SK-N-SH (cell line): ENCODE data around the gene TTC3. TPM values are rescaled to one million over a fixed set of nuclear protein-coding genes. Genes with fewer than 3 reads are reported as not detected.
"Not testable (repeated sequence)": the region's sequence is repeated elsewhere in the genome, so short reads cannot be mapped to it uniquely, and the experiment has no call there.

Source experiments
- CTCF ChIA-PET: fragments of 300-600, 350-600 bp; formaldehyde crosslinking; extraction: SDS; loops from one replicate; lab custom pipeline; 2021; lab: Yijun Ruan, JAX
- POLR2A ChIA-PET: fragments of 350-600 bp; sonication (Branson Sonifier 250); formaldehyde crosslinking; extraction: SDS; loops from one replicate; lab custom pipeline; 2020; ENCODE audit warnings: antibody characterized with exemption, inconsistent platforms; lab: Yijun Ruan, JAX
- DNase-seq: peaks from one replicate; pipeline ENCODE4 v3.0.0; 2012
- H2AFZ ChIP-seq: fragments of 200-600 bp; sonication (generic); 2 replicates; pipeline ENCODE4 v1.8.1; 2016; ENCODE audit warnings: antibody characterized with exemption, mild to moderate bottlenecking, low read depth
- H3F3A ChIP-seq: fragments of 200-600 bp; sonication (generic); replicated peaks from 2 replicates; pipeline ENCODE3; 2016; ENCODE audit warnings: antibody characterized with exemption, mild to moderate bottlenecking; ENCODE audit not compliant: insufficient read depth
- H3K27ac ChIP-seq, 2 experiments: fragments of 200-500 bp in 1 of 2; fragments of 200-600 bp in 1 of 2; sonication (Bioruptor generic) in 1 of 2; sonication (generic), shearing (Covaris generic) in 1 of 2; 2 replicates each; pipeline versions ENCODE4 v1.5.1 to v1.6.1; 2014 to 2016; ENCODE audit warnings: low read depth in 2 of 2, inconsistent platforms in 1 of 2, low read length in 1 of 2, mild to moderate bottlenecking in 1 of 2, mixed read lengths in 1 of 2
- H3K27me3 ChIP-seq: fragments of 200-600 bp; sonication (generic), shearing (Covaris generic); 2 replicates; pipeline ENCODE4 v1.6.1; 2016; ENCODE audit warnings: mixed run types; ENCODE audit not compliant: insufficient read depth
- H3K36me3 ChIP-seq, 2 experiments: fragments of 200-500 bp in 1 of 2; fragments of 200-600 bp in 1 of 2; sonication (Bioruptor generic) in 1 of 2; sonication (generic) in 1 of 2; replicated peaks in 1 of 2; 2 replicates each; pipeline versions ENCODE3 to v1.5.1; 2014 to 2016; ENCODE audit warnings: low read length in 1 of 2, mild to moderate bottlenecking in 1 of 2; ENCODE audit not compliant: insufficient read depth in 2 of 2, control insufficient read depth in 1 of 2
- H3K4me1 ChIP-seq, 2 experiments: fragments of 200-500 bp in 1 of 2; fragments of 200-600 bp in 1 of 2; sonication (Bioruptor generic) in 1 of 2; sonication (generic), shearing (Covaris generic) in 1 of 2; 2 replicates each; pipeline versions ENCODE4 v1.5.1 to v1.6.1; 2014 to 2016; ENCODE audit warnings: low read depth in 1 of 2, low read length in 1 of 2, mixed run types in 1 of 2; ENCODE audit not compliant: insufficient read depth in 2 of 2, control insufficient read depth in 1 of 2
- H3K4me2 ChIP-seq: fragments of 200-600 bp; sonication (generic), shearing (Covaris generic); 2 replicates; pipeline ENCODE4 v1.6.1; 2017; ENCODE audit warnings: mixed run types
- H3K4me3 ChIP-seq, 2 experiments: fragments of 200-500 bp in 1 of 2; fragments of 200-600 bp in 1 of 2; sonication (Bioruptor generic) in 1 of 2; sonication (generic), shearing (Covaris generic) in 1 of 2; 2 replicates each; pipeline versions ENCODE4 v1.5.1 to v1.8.1; 2014 to 2016; ENCODE audit warnings: low read depth in 2 of 2, inconsistent platforms in 1 of 2, low read length in 1 of 2, mild to moderate bottlenecking in 1 of 2, mixed read lengths in 1 of 2, moderate library complexity in 1 of 2
- H3K79me2 ChIP-seq: fragments of 200-600 bp; sonication (generic); 2 replicates; pipeline ENCODE4 v1.8.1; 2017; ENCODE audit warnings: mild to moderate bottlenecking; ENCODE audit not compliant: insufficient read depth
- H3K9ac ChIP-seq: fragments of 200-600 bp; sonication (generic); 2 replicates; pipeline ENCODE4 v1.6.1; 2017; ENCODE audit warnings: mixed run types
- H3K9me2 ChIP-seq: fragments of 200-600 bp; sonication (generic); 2 replicates; pipeline ENCODE4 v1.6.1; 2017; ENCODE audit warnings: mixed run types
- H3K9me3 ChIP-seq: fragments of 200-600 bp; sonication (generic); 2 replicates; pipeline ENCODE4 v1.6.1; 2017; ENCODE audit warnings: mixed run types, mild to moderate bottlenecking, moderate library complexity
- H4K20me1 ChIP-seq: fragments of 200-600 bp; sonication (generic); 2 replicates; pipeline ENCODE4 v1.6.1; 2017; ENCODE audit warnings: mild to moderate bottlenecking, mixed run types; ENCODE audit not compliant: insufficient read depth
- CHD2 ChIP-seq: fragments of 150-350 bp; IDR thresholded peaks from 2 replicates; pipeline ENCODE4 v1.6.1; 2018; ENCODE audit warnings: low read length; ENCODE audit not compliant: partially characterized antibody
- ELF1 ChIP-seq: IDR thresholded peaks from 2 replicates; pipeline ENCODE4 v1.4.0; 2012
- EP300 ChIP-seq, 2 experiments: IDR thresholded peaks; 2 replicates each; pipeline versions ENCODE4 v1.4.0 to v1.6.1; 2012; ENCODE audit warnings: borderline replicate concordance in 1 of 2, low read depth in 1 of 2, low read length in 1 of 2
- GATA2 ChIP-seq: sonication (generic); formaldehyde crosslinking; IDR thresholded peaks from 2 replicates; pipeline ENCODE4 v1.5.0; 2020; ENCODE audit warnings: mild to moderate bottlenecking, missing genetic modification reagents
- JUND ChIP-seq: IDR thresholded peaks from 2 replicates; pipeline ENCODE4 v1.4.0; 2012
- MEF2A ChIP-seq: IDR thresholded peaks from 2 replicates; pipeline ENCODE4 v1.4.0; 2012; ENCODE audit warnings: low read depth, borderline replicate concordance
- MXI1 ChIP-seq: IDR thresholded peaks from 2 replicates; pipeline ENCODE4 v1.6.1; 2012; ENCODE audit warnings: mild to moderate bottlenecking, low read depth, low read length, improper control_type of control experiment
- NFIC ChIP-seq: IDR thresholded peaks from 2 replicates; pipeline ENCODE4 v1.4.0; 2012; ENCODE audit warnings: borderline replicate concordance
- NRF1 ChIP-seq: IDR thresholded peaks from 2 replicates; pipeline ENCODE4 v1.6.1; 2012; ENCODE audit warnings: low read depth, mild to moderate bottlenecking, low read length
- RAD21 ChIP-seq: IDR thresholded peaks from 2 replicates; pipeline ENCODE4 v1.6.1; 2012; ENCODE audit warnings: mild to moderate bottlenecking, low read length
- RXRA ChIP-seq: IDR thresholded peaks from 2 replicates; pipeline ENCODE4 v1.4.0; 2012; ENCODE audit warnings: low read depth, mild to moderate bottlenecking, borderline replicate concordance
- TEAD4 ChIP-seq: IDR thresholded peaks from 2 replicates; pipeline ENCODE4 v1.4.0; 2012; ENCODE audit warnings: mild to moderate bottlenecking, borderline replicate concordance; ENCODE audit not compliant: insufficient read depth
- WGBS: methylation state at CpG from one replicate; pipeline ENCODE4 v1.1.6; 2017; ENCODE audit warnings: low lambda C conversion rate; 5-methylcytosine and 5-hydroxymethylcytosine counted together
- polyA plus RNA-seq, 3 experiments: library from polyadenylated mRNA; depleted of rRNA; stranded (reverse); fragments of >200 nt; gene quantifications; 2 replicates each; pipeline ENCODE4 v1.2.3, GENCODE V29; 2012
- TF ChIP-seq, protein P1 (sequence below): fragments of 150-350 bp; IDR thresholded peaks from 2 replicates; pipeline ENCODE4 v1.6.1; 2016; ENCODE audit warnings: mild to moderate bottlenecking, low read depth, low read length
- TF ChIP-seq, protein P2 (sequence below): IDR thresholded peaks from 2 replicates; pipeline ENCODE4 v1.4.0; 2012; ENCODE audit warnings: low read depth
- TF ChIP-seq, protein P3 (sequence below): IDR thresholded peaks from 2 replicates; pipeline ENCODE4 v1.4.0; 2012; ENCODE audit warnings: low read depth, borderline replicate concordance
- TF ChIP-seq, protein P4 (sequence below): IDR thresholded peaks from 2 replicates; pipeline ENCODE4 v1.6.1; 2012; ENCODE audit warnings: mild to moderate bottlenecking, low read depth, low read length, moderate library complexity

The TTC3 gene
- polyA plus RNA-seq, 1 of the 3 experiments (the other 2 are of a cell fraction) = 35.7 TPM

DNA sequence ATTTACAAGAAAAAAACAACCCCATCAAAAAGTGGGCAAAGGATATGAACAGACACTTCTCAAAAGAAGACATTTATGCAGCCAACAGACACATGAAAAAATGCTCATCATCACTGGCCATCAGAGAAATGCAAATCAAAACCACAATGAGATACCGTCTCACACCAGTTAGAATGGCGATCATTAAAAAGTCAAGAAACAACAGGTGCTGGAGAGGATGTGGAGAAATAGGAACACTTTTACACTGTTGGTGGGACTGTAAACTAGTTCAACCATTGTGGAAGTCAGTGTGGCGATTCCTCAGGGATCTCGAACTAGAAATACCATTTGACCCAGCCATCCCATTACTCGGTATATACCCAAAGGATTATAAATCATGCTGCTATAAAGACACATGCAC is 70.3 kb downstream of the TTC3 start:
- WGBS = 83% methylated on average over 2 of the region's 5 CpGs
- H3K27ac ChIP-seq, H3K9me2 ChIP-seq, DNase-seq, H3K4me3 ChIP-seq, CTCF ChIA-PET, H2AFZ ChIP-seq, POLR2A ChIA-PET, H3K79me2 ChIP-seq, H3K9me3 ChIP-seq, H3K9ac ChIP-seq, H3K27me3 ChIP-seq, H4K20me1 ChIP-seq, H3K4me2 ChIP-seq: not testable (repeated sequence)
- H3F3A ChIP-seq = peaks cover 23% of the 10 kb centered on the region
- peaks cover 0 to 25% of the 10 kb centered on the region in 2 experiments; a peak in 3 of 4 replicates for H3K4me1 ChIP-seq
- H3K36me3 ChIP-seq = peaks cover 45 to 47% of the 10 kb centered on the region in 2 experiments

DNA sequence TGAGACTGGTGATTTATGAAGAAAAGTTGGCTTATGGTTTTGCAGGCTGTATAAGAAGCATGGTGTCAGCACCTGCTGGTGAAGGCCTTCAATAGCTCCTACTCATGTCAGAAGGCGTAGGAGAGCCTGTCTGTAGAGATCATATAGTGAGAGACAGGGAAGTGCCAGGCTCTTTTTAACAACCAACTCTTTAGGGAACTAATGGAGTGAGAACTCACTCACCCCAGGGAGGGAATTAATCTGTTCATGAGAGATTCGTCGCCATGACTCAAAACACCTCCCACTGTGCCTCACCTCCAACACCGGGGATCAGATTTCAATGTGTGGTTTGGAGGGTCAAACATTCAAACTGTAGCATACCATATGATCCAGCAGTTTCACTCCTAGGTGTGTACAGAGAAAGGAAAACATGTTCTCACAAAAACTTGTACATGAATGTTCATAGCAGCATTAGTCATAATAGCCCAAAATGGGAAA is 72.6 kb downstream of the TTC3 start:
- Histone ChIP-seq H3K4me2 (no peak overlapping the region), H3K4me3 (no peak overlapping the region), H3K9me2 (no peaks in the 10 kb centered on the region), H3K9me3 (no peaks in the 10 kb centered on the region), H2AFZ (no peak overlapping the region), H3K79me2 (no peaks in the 10 kb centered on the region), H3K27ac (no peak overlapping the region), H3K36me3 (peaks cover 53 to 58% of the 10 kb centered on the region in 2 experiments), H3F3A (peaks cover 5% of the 10 kb centered on the region), H3K4me1 (peaks cover 0 to 10% of the 10 kb centered on the region in 2 experiments; a peak in 2 of 4 replicates), H3K27me3 (no peaks in the 10 kb centered on the region), H3K9ac (no peak overlapping the region), H4K20me1 (no peaks in the 10 kb centered on the region)
- ChIA-PET CTCF (no interaction called here), POLR2A (no interaction called here)
- WGBS = 96% methylated on average over 4 of the region's 4 CpGs
- TF ChIP-seq MEF2A = no peak
- TF ChIP-seq NRF1 = no peak
- TF ChIP-seq MXI1 = no peak
- TF ChIP-seq RXRA = no peak
- TF ChIP-seq, protein P1, sequence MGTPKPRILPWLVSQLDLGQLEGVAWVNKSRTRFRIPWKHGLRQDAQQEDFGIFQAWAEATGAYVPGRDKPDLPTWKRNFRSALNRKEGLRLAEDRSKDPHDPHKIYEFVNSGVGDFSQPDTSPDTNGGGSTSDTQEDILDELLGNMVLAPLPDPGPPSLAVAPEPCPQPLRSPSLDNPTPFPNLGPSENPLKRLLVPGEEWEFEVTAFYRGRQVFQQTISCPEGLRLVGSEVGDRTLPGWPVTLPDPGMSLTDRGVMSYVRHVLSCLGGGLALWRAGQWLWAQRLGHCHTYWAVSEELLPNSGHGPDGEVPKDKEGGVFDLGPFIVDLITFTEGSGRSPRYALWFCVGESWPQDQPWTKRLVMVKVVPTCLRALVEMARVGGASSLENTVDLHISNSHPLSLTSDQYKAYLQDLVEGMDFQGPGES = no peak
- TF ChIP-seq, protein P2, sequence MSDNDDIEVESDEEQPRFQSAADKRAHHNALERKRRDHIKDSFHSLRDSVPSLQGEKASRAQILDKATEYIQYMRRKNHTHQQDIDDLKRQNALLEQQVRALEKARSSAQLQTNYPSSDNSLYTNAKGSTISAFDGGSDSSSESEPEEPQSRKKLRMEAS = no peak
- no peak for TF ChIP-seq ELF1
- TF ChIP-seq EP300 (IDR thresholded peaks at IDR 0.05; ENCODE audit: borderline replicate concordance in 1 of 2, low read depth in 1 of 2, low read length in 1 of 2) = no peak
- TF ChIP-seq TEAD4 = no peak
- no peak for TF ChIP-seq CHD2
- TF ChIP-seq, protein P3, sequence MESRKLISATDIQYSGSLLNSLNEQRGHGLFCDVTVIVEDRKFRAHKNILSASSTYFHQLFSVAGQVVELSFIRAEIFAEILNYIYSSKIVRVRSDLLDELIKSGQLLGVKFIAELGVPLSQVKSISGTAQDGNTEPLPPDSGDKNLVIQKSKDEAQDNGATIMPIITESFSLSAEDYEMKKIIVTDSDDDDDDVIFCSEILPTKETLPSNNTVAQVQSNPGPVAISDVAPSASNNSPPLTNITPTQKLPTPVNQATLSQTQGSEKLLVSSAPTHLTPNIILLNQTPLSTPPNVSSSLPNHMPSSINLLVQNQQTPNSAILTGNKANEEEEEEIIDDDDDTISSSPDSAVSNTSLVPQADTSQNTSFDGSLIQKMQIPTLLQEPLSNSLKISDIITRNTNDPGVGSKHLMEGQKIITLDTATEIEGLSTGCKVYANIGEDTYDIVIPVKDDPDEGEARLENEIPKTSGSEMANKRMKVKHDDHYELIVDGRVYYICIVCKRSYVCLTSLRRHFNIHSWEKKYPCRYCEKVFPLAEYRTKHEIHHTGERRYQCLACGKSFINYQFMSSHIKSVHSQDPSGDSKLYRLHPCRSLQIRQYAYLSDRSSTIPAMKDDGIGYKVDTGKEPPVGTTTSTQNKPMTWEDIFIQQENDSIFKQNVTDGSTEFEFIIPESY = no peak
- TF ChIP-seq NFIC = no peak
- TF ChIP-seq, protein P4, sequence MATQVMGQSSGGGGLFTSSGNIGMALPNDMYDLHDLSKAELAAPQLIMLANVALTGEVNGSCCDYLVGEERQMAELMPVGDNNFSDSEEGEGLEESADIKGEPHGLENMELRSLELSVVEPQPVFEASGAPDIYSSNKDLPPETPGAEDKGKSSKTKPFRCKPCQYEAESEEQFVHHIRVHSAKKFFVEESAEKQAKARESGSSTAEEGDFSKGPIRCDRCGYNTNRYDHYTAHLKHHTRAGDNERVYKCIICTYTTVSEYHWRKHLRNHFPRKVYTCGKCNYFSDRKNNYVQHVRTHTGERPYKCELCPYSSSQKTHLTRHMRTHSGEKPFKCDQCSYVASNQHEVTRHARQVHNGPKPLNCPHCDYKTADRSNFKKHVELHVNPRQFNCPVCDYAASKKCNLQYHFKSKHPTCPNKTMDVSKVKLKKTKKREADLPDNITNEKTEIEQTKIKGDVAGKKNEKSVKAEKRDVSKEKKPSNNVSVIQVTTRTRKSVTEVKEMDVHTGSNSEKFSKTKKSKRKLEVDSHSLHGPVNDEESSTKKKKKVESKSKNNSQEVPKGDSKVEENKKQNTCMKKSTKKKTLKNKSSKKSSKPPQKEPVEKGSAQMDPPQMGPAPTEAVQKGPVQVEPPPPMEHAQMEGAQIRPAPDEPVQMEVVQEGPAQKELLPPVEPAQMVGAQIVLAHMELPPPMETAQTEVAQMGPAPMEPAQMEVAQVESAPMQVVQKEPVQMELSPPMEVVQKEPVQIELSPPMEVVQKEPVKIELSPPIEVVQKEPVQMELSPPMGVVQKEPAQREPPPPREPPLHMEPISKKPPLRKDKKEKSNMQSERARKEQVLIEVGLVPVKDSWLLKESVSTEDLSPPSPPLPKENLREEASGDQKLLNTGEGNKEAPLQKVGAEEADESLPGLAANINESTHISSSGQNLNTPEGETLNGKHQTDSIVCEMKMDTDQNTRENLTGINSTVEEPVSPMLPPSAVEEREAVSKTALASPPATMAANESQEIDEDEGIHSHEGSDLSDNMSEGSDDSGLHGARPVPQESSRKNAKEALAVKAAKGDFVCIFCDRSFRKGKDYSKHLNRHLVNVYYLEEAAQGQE = no peak
- no peak for TF ChIP-seq RAD21
- TF ChIP-seq JUND = no peak
- no peak for TF ChIP-seq GATA2 (CRISPR knock-in tag)
- no peak for DNase-seq
